Measurements from ENCODE around the gene FOXN1. TPM values are rescaled to one million over a fixed set of nuclear protein-coding genes. Genes with fewer than 3 reads are reported as not detected.

The FOXN1 gene
- total RNA-seq, 1 experiment from 2014 or later: not detected

GRCh38 chr17:28468781-28469180 lies 37.4 kb upstream of the FOXN1 start (continued):
- TF ChIP-seq STAT6 (CRISPR knock-in tag; conservative IDR thresholded peaks at IDR 0.05; ENCODE audit: low read depth) (no peak), SOX15 (CRISPR knock-in tag; IDR thresholded peaks at IDR 0.05) (no peak), E2F4 (CRISPR knock-in tag; IDR thresholded peaks at IDR 0.05; ENCODE audit: borderline replicate concordance, low read depth) (no peak), ATF3 (CRISPR knock-in tag; conservative IDR thresholded peaks at IDR 0.05) (no peak), ZNF263 (CRISPR knock-in tag; IDR thresholded peaks at IDR 0.05; ENCODE audit: low read depth) (no peak)

- no peak overlapping the region for H3K4me3 Mint-ChIP-seq
- peaks cover 5% of the 10 kb centered on the region for H3K4me1 Mint-ChIP-seq
- no peak overlapping the region for H3K27ac Mint-ChIP-seq
- ChIA-PET POLR2A (interaction anchor here (0.6 kb wide), 1 partner anchor 90 kb away, joined by 6 read pairs; no protein-coding TSS in a partner anchor), CTCF (no interaction called here)
- peaks cover 3% of the 10 kb centered on the region; the same call in 1 of the 2 replicates for H3K27me3 Mint-ChIP-seq (ENCODE audit: low read depth)
- H3K9me3 Mint-ChIP-seq: no peaks in the 10 kb centered on the region
- ATAC-seq (no peak), DNase-seq (ENCODE audit: low spot score) (no peak)
- H3K36me3 Mint-ChIP-seq: no peaks in the 10 kb centered on the region
- no peak for TF ChIP-seq PRDM15 (CRISPR knock-in tag; IDR thresholded peaks at IDR 0.05)
- no peak for TF ChIP-seq JUN (CRISPR knock-in tag; IDR thresholded peaks at IDR 0.05)
- no peak for TF ChIP-seq KAT7 (CRISPR knock-in tag; IDR thresholded peaks at IDR 0.05; ENCODE audit: borderline replicate concordance)
- TF ChIP-seq EMX1 (CRISPR knock-in tag; IDR thresholded peaks at IDR 0.05): no peak
- TF ChIP-seq MLX (CRISPR knock-in tag; IDR thresholded peaks at IDR 0.05): no peak
- no peak for TF ChIP-seq NFE2L1 (CRISPR knock-in tag; IDR thresholded peaks at IDR 0.05)
- TF ChIP-seq TEAD4 (CRISPR knock-in tag; IDR thresholded peaks at IDR 0.05): no peak
- TF ChIP-seq CREB1 (CRISPR knock-in tag; IDR thresholded peaks at IDR 0.05): no peak
- no peak for TF ChIP-seq IRF1 (CRISPR knock-in tag; IDR thresholded peaks at IDR 0.05)
- TF ChIP-seq E2F1 (CRISPR knock-in tag; IDR thresholded peaks at IDR 0.05): no peak
- TF ChIP-seq FOXP4 (CRISPR knock-in tag; IDR thresholded peaks at IDR 0.05): no peak
- TF ChIP-seq NR1H2 (CRISPR knock-in tag; IDR thresholded peaks at IDR 0.05): no peak
- no peak for TF ChIP-seq FOXK1 (CRISPR knock-in tag; IDR thresholded peaks at IDR 0.05)
- TF ChIP-seq ZNF671 (CRISPR knock-in tag; IDR thresholded peaks at IDR 0.05): no peak
- TF ChIP-seq RORB (CRISPR knock-in tag; IDR thresholded peaks at IDR 0.05): no peak
- TF ChIP-seq ZNF281 (CRISPR knock-in tag; IDR thresholded peaks at IDR 0.05): no peak
- TF ChIP-seq FOXP1 (CRISPR knock-in tag; IDR thresholded peaks at IDR 0.05; ENCODE audit: borderline replicate concordance): no peak
Observed at GRCh38 chr17:28469376-28469775, 36.8 kb upstream of the FOXN1 start.

All from WTC11 (cell line).